AG09319 (cell line): ENCODE data around the gene LAMA5.

Experiments used
- DNase-seq: peaks from one replicate; pipeline ENCODE4 v3.0.0-alpha.2; 2010; ENCODE audit warnings: low read depth; ENCODE audit errors: extremely low read depth
- CTCF ChIP-seq: IDR thresholded peaks from 2 replicates; pipeline ENCODE4 v1.5.1; 2011; ENCODE audit warnings: low read depth, mild to moderate bottlenecking, inconsistent platforms, low read length, moderate library complexity

Gene LAMA5

GRCh38 chr20:62357187-62357667 lies 9.9 kb downstream of the LAMA5 start:
- no peak for DNase-seq
- TF ChIP-seq CTCF: no peak

GRCh38 chr20:62356589-62357186 lies 10.4 kb downstream of the LAMA5 start:
- no peak for DNase-seq
- no peak for TF ChIP-seq CTCF

GRCh38 chr20:62355878-62356588 lies 11.1 kb downstream of the LAMA5 start:
- no peak for TF ChIP-seq CTCF
- DNase-seq: no peak

GRCh38 chr20:62355516-62355877 lies 11.6 kb downstream of the LAMA5 start:
- no peak for TF ChIP-seq CTCF
- DNase-seq: no peak

- TF ChIP-seq CTCF: no peak
- no peak for DNase-seq
These were observed 12.2 kb downstream of the LAMA5 start for GRCh38 chr20:62354811-62355341.

GRCh38 chr20:62354031-62354808 lies 12.9 kb downstream of the LAMA5 start:
- DNase-seq: no peak
- TF ChIP-seq CTCF: no peak
